ENCODE results near the gene DGLUCY.
"Not testable (repeated sequence)": the region's sequence is repeated elsewhere in the genome, so short reads cannot be mapped to it uniquely, and the experiment has no call there.

Gene DGLUCY

DNA sequence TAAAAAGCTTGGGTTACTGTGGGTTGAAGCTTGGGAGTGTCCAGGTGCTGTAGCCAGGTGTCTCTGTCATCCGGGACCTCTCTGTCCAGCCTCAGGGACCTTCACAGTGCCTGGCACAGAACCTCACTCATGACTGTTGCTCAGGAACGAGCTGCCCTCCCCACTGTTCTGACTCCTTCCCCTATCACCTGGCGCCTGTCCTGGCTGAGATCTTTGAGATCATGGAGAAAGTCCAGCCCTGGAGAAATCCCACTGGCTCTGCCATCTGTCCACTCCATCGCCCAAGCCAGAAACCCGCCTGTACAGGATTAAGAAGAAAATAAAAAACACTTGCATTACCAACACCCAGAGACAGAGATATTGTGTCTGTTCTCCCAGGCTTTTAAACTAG is 53.5 kb downstream of the DGLUCY start:
- DNase-seq (ENCODE audit: low read depth in 2 of 2, low spot score in 1 of 2): no peak

DNA sequence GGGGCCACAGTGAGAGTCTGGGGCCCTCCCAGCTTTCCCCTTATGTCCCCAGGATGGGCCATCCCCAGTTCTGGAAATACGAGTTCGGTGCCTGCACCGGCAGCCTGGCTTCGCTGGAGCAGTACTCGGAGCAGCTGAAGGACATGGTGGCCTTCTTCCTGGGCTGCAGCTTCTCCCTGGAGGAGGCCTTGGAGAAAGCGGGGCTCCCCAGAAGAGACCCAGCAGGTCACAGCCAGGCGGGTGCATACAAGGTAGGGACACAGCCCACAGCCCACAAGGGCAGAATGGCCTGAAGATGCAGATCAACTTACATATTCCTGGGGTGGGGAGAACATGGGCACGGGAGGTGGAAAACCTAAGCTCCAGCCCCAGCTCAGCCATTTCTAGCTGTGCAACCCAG is 56.1 kb downstream of the DGLUCY start:
- no peak for DNase-seq (ENCODE audit: low read depth in 2 of 2, low spot score in 1 of 2)

DNA sequence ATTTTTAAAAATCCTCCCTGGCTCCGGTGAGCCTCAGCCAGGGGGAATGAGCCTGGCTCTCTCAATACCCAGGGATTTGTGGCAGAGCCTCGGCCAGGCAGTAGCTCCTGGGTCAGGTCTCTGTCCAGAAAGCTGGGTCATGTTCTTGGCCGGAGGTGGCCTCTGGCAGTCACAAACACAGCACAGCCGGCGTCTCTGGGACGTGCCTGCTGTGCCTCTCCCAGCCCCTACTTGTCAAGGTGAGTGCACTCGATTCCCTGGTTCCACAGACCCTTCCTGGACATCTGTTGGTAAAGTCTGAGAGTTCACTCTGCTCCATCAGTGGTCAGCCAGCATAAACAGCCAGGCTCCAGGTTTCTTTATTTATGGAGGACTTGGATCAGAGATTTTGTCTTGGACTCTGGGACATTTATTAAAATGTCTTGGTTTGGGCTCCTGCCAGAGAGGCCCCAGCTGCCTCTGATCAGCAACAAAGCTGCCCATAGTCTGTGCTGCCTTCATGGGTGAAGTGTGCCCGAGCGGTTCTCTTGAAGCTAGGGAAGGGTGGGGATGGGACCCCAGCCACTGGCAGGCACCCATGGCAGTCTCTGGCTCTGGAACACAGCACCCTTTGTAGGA is 56.7 kb downstream of the DGLUCY start:
- DNase-seq (ENCODE audit: low read depth in 2 of 2, low spot score in 1 of 2): no peak

DNA sequence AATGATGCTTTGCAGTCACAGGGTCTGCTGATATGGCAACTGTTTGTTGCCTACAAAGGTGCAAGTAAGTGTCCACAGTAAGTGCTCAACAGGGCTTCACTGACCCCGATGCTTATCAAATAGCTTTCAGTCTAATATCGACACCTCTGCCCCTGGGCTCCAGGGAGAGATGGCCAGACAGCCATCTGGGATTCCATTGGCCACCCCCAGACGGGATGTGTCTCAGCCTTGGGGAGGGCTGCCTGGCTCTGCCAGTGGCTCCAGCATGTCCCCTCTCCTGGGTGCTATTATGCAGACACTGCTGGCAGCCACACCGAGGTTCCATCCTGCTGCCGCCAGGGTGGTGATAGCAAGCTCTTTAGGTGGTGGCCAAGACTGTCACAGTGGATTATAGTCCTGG is 57.4 kb downstream of the DGLUCY start:
- DNase-seq (ENCODE audit: low read depth in 2 of 2, low spot score in 1 of 2): no peak

DNA sequence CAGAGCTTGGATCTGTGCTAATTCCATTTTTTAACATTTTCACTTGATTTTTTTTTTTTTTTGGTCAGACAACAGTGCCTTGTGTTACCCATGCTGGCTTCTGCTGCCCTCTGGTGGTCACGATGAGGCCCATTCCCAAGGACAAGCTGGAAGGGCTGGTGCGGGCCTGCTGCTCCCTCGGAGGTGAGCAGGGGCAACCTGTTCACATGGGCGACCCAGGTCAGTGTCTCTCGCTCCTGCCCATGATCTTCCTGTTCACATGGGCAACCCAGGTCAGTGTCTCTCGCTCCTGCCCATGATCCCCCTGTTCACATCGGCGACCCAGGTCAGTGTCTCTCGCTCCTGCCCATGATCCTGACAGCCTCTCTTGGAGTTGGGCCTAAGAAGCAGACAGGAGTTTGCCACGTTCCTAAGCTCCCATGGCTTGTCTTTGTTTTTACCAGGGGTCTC is 59.4 kb downstream of the DGLUCY start:
- DNase-seq (ENCODE audit: low read depth in 2 of 2, low spot score in 1 of 2): peak; percentile 45 to 54

DNA sequence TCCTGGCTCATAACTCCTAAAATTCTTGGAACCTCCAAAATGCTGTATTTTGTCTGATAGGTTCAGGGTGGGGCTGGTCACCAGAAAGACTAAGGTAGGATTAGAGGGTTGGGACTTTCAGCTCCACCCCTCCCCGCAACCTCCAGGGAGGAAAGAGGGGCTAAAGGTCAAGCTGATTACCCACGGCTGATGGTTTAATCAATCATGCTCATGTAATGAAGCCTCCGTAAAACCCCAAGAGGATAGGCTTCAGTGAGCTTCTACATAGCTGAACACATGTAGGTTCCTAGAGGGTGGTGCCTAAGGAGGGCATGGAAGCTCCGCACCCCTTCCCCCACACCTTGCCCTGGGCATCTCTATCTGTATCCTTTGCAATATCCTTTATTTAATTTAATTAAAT is 60.0 kb downstream of the DGLUCY start:
- DNase-seq (ENCODE audit: low read depth in 2 of 2, low spot score in 1 of 2): no peak

DNA sequence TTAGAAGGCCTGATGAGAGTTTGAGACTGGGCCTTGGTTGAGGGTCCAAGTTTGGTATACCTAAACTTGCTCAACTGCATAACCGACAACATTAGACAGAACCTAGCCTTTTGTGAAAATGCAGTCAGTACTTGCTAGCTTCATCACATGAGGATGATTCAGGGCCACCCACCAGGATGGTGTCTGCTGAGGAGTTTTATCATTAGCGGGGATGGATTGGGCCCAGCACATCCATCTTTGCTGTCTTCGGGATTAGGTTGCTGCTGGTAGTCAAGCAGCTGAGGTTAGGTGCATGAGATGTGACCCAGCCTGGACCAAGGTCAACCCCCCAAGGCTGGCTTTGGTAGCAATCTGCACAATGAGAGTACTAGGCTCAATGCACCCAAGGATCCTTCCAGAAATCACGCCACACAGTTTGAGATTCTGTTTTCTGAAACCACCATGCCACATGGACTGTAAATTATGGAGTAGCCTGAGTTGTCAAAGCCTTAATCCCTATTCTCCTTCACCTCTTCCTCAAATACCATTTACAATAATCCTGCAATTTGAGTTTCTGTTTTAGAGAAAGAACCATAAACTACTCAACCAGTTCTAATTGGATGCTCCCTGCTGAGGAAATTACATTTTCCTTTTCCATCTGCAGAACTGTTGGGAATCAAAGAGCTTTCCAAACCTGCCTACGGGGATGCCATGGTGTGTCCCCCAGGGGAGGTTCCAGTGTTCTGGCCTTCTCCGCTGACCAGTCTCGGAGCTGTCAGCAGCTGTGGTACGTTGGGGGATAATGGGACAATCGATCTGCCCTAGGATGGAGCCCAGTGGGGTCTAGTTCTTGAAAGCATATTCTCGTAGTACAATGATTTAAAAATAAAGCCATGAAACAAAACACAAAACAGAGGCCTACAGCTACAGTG is 61.7 kb downstream of the DGLUCY start:
- DNase-seq (ENCODE audit: low read depth in 2 of 2, low spot score in 1 of 2): no peak

DNA sequence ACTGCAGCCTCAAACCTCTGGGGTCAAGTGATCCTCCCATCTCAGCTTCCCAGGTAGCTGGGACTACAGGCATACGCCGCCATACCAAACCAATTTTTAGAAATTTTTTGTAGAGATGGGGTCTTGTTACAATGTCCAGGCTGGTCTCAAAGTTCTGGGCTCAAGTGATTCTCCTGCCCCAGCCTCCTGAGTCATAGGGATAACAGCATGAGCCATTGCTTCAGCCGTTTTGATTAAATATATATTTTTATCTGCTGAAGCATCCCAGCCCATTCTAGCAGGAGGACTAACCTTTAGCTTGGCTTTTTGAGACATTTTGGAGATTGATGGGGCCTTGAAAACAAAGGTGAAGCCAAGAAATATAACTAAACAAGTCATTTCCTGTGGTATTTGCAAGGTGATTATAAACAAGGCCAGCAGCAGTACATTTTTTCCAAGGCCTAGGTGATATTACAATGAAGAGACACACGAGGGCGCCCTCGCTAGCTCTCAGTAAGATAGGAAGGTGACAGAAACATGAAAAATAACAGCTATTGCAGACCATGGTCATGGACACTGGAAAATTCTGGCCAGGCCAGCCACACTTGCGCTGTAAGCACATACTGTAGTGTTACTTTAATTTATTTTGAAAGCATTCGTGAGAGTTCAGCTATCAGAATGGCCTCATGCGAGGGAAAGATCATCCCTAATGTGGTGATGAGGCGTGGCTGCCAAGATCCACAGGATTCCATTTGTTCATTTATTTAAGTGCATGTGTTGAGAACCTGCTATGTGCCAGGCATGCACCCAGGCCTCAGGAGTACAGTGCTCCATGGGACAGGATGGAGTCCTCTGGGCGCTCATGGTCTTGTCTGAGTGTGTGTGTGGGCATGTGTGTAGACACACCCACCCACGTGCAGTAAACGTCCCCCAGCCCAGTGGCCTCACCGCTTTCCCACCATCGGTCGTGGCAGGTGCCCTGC is 63.5 kb downstream of the DGLUCY start:
- peak; percentile 28 to 44 for DNase-seq (ENCODE audit: low read depth in 2 of 2, low spot score in 1 of 2)

DNA sequence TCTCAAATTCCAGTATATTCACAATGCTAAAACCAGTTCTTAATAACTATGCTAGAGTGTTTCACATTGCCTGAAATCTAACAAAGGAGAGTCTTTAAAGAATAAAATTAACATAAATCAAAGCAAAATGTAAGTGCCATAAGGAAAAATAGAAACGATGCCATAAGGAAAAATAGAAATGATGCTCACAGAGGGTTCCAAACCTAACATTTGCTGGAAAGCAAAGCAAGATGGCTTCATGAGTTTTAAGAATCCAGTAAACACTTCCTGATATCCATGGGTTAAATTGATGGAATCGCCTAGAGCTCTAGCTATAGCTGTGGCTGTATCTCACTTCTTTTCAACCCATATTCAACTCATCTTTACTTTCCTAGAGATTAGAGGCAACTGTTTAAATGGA is 66.7 kb downstream of the DGLUCY start:
- DNase-seq (ENCODE audit: low read depth in 2 of 2, low spot score in 1 of 2): no peak

DNA sequence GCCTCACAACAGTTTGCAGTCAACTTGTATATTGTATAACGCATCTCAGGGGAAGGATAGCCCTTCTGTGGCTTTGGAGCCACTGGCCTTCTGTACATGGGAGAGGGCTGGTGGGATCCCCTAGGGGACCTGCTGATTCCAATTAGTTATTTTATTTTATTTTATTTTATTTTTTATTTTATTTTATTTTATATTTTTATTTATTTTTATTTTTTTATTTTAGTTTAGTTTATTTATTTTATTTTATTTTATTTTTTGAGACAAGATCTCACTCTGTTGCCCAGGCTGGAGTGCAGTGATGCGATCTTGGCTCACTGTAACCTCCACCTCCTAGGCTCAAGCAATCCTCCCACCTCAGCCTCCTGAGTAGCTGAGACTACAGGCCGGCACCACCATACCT is 68.9 kb downstream of the DGLUCY start:
- not testable (repeated sequence) for DNase-seq (ENCODE audit: low read depth in 2 of 2, low spot score in 1 of 2)

DNA sequence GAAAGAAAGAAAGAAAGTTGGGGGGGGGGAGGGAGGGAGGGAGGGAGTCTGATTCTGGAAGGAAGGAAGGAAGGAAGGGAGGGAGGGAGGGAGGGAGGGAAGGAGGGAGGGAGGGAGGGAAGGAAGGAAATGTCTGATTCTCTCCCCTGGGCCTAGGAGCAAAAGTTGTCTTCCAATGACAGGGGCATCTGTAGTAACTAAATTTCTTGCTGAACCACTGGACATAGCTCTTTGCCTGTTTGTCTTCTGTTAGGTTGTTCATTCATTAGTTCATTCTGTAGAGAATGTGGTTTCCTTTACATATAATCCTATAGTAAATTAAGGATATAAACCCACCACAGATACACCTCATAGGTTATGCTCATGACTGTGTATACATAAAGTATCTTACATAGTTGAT is 70.7 kb downstream of the DGLUCY start:
- no peak for DNase-seq (ENCODE audit: low read depth in 2 of 2, low spot score in 1 of 2)

DNA sequence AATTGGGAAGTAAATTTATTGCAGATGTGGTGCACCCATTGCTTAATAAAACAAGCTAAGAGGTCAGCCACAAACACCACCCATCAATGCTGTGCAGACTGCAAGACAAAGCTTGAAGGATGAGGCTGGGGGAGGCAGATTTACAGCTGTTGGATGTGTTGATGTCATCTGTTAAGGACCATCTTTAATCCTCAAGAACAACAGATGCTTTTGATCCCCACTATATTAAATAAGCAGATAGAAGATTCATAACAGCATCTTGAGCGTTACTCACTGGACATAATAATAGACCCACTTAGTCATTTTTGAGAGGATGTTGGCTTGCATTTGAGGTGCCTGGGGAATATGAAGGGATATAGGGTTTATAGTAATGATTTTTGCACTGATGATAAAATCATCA is 71.8 kb downstream of the DGLUCY start:
- no peak for DNase-seq (ENCODE audit: low read depth in 2 of 2, low spot score in 1 of 2)

DNA sequence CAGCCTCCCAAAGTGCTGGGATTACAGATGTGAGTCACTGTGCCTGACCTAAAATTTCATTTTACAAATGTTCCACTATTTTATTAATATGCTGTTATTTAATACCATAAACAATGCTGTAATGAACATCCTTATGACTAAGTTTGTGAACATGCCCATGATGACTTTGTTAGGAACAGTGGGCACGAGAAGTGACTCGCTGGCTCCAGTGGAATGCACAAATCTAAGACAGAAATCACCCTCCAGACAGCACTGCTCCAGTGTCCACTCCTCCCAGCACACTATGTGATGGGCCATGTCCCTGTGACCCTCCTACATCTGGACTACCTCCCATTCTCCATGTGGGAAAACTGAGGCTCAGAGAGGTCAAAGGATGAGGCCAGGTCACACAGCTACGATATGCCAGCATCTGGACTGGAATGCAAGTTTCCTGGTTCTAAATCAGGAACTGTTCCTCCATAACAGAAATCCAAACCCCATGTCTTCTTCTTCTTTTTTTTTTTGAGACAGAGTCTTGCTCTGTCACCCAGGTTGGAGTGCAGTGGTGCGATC is 72.7 kb downstream of the DGLUCY start:
- DNase-seq (ENCODE audit: low read depth in 2 of 2, low spot score in 1 of 2): no peak

DNA sequence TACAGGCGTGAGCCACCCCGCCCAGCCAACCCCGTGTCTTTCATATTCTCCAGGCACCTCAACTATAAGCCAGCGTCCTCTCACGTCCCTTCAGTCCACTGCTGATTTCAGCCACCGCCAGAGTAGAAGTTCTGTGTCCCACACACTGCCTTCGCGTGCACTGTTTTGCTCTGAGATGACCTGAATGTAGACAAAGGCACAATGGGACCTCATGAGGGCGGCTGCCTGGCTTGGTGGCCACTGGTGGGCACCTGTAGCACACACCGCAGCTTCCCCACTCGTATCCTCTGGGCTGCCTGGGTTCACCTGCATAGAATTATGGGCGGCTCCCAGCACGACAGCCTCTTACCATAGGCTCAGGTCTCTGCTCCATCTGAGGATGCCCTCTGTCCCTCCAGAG is 73.4 kb downstream of the DGLUCY start:
- DNase-seq (ENCODE audit: low read depth in 2 of 2, low spot score in 1 of 2): no peak

DNA sequence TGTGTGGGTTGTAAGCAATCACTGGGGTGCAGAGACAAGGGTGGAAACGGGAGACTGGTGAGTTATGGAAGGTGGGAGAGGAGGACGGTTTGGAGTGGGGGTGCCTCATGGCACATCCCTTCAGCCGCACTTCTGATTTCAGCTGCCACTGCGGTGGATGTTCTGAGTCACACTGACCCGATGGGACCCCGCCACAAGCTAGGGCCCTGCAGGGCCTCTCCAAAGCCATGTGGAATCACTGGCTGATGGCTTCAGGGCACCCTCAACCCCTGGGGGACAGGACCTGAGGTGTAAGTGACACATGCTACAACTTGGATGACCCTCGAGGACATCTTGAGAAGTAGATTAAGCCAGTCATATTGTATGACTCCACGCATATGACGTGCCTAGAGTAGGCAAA is 77.0 kb downstream of the DGLUCY start:
- DNase-seq (ENCODE audit: low read depth in 2 of 2, low spot score in 1 of 2): no peak

DNA sequence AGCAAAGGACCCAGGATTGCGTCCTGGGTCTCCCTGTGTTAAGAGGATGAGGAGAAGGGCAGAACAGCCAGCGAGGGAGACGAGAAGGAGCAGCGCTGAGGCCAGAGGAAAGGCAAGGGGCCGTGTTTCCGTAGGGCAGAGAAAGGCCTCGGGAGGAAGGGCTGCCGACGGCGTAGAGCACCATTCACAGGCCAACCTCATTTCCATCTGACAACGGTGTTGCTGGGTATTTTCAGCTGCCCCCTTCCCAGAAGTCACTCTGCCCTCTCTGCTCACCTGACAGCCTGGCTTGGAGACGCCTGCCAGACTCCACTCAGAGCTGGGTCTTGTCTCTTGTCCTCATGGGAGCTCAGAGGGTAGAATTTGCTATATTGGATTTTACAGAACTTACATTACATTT is 79.2 kb downstream of the DGLUCY start:
- DNase-seq (ENCODE audit: low read depth in 2 of 2, low spot score in 1 of 2): no peak

DNA sequence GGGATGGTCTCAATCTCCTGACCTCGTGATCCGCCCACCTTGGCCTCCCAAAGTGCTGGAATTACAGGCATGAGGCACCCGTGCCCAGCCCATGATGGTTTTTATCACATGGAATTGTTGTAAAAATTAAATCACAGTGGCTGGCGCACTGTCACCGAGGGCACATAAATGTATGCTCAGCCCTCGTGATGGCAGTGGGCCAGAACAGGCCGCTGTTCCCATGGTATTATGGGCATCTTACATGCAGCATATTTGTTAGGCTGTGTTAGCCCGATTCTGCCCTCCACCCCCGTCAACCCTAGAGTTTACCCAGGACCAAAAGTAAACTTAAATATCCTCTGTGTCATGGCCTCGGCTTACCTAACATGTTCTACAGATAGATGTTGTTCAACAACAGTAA is 82.0 kb downstream of the DGLUCY start:
- DNase-seq (ENCODE audit: low read depth in 2 of 2, low spot score in 1 of 2): no peak

DNA sequence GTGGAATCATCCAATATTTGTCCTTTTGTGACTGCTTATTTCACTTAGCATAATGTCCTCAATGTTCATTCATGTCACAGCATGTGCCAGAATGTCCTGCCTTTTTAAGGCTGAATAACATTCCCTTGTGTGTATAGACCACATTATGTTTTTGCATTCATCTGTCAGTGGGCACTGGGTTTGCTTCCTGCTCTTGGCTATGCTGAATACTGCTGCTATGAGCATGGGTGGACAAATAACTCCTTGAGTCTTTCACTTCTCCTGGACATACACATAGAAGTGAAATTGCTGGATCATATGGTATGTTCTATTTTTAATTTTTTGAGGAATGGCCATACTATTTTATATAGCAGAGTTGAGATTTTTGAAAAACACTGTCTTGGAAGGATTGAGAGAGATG is 83.8 kb downstream of the DGLUCY start:
- DNase-seq (ENCODE audit: low read depth in 2 of 2, low spot score in 1 of 2): no peak

DNA sequence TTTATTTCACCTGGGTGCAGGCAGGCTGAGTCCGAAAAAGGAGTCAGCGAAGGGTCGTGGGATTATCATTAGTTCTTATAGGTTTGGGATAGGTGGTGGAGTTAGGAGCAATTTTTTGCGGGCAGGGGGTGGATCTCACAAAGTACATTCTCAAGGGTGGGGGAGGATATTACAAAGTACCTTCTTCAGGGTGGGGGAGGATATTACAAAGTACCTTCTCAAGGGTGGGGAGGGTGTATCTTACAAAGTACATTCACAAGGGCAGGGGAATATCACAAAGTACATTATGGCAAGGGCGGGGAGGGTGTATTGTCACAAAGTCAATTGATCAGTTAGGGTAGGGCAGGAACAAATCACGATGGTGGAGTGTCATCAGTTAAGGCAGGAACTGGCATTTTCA is 86.9 kb downstream of the DGLUCY start:
- DNase-seq (ENCODE audit: low read depth in 2 of 2, low spot score in 1 of 2): not testable (repeated sequence)

DNA sequence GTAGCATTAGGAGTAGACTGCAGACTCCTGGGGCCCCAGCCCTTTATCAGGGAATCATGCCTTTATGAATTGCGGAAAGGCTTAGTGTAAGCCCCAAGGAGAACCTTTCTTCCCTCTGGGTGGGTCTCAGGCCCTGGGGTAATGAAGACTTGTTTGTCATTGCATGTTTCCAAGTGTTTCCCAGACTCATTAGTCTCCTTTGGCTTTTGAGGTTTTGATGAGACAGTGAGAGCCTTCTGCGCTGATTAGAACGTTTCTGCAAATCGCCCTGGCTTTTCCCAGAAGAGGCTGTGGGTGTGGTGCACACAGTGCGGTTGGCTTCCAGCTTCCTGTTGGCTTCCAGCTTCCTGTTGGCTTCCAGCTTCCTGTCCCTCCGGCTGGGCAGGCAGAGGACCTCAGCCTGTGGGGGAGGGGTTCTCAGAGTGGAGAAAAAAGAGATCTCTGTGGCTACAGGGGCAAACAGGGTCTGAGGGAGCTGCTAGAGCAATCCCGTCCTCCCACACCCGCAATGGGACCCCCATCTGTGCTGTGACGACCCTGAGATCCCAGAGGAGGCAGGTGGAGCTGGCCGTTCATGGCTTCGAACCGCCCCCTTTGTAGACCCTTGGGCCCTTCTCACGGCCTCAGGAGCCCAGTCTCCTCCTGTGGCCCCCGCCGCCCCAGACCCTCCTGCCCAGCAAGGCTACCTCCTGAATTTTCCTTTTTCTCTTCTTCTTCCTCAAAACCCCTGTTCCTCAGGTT is 88.5 kb downstream of the DGLUCY start:
- no peak for DNase-seq (ENCODE audit: low read depth in 2 of 2, low spot score in 1 of 2)

DNA sequence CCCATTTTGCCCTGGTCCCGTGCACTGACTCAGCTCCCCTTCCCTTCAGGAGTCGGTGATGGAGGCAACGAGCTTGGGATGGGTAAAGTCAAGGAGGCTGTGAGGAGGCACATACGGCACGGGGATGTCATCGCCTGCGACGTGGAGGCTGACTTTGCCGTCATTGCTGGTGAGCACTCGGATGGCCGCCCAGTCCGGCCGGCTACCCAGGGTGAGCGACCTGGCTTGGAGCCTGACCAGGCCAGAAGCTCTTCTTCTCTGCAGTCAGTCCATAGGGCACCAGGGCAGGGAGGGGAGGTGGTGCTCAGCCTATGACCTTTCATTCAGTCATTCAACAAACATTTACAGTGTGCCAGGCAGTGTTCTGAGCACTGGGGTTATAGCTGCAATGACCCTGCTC is 90.8 kb downstream of the DGLUCY start:
- no peak for DNase-seq (ENCODE audit: low read depth in 2 of 2, low spot score in 1 of 2)

Measured in stimulated activated CD8-positive, alpha-beta memory T cell treated with anti-CD3 and anti-CD28 coated beads, Interleukin-4, amount 100 ng/mL, for 4 hours (primary cell).